HG03469 (cell line): ENCODE results near the gene GASK1A.

Source experiments
- ATAC-seq: cut with Tn5 transposase; IDR thresholded peaks from one replicate; pipeline ENCODE4 v1.9.1; 2021; ENCODE audit warnings: mild to moderate bottlenecking, moderate library complexity, moderate number of reproducible peaks; ENCODE audit not compliant: unreplicated experiment

GASK1A gene

GRCh38 chr3:43013256-43013655, 34.1 kb downstream of the GASK1A start:
- ATAC-seq: no peak

- no peak for ATAC-seq
These were observed 34.6 kb downstream of the GASK1A start for GRCh38 chr3:43013743-43014155.

GRCh38 chr3:43014241-43014640, 35.1 kb downstream of the GASK1A start:
- ATAC-seq: no peak

- no peak for ATAC-seq
These were observed 35.8 kb downstream of the GASK1A start for GRCh38 chr3:43014956-43015355.

- no peak for ATAC-seq
These were observed 36.5 kb downstream of the GASK1A start for GRCh38 chr3:43015572-43015971.

- ATAC-seq: no peak
These were observed 37.1 kb downstream of the GASK1A start for GRCh38 chr3:43015991-43016865.

- no peak for ATAC-seq
These were observed 37.9 kb downstream of the GASK1A start for GRCh38 chr3:43017004-43017403.

GRCh38 chr3:43017593-43018195, 38.6 kb downstream of the GASK1A start:
- no peak for ATAC-seq

GRCh38 chr3:43018246-43018645, 39.1 kb downstream of the GASK1A start:
- no peak for ATAC-seq

- no peak for ATAC-seq
These were observed 40.1 kb downstream of the GASK1A start for GRCh38 chr3:43019006-43019809.

- ATAC-seq: no peak
These were observed 40.7 kb downstream of the GASK1A start for GRCh38 chr3:43019826-43020225.

GRCh38 chr3:43021186-43021585, 42.1 kb downstream of the GASK1A start:
- no peak for ATAC-seq

- ATAC-seq: no peak
These were observed 43.0 kb downstream of the GASK1A start for GRCh38 chr3:43022121-43022520.

- no peak for ATAC-seq
These were observed 44.0 kb downstream of the GASK1A start for GRCh38 chr3:43023066-43023465.

GRCh38 chr3:43023746-43024145, 44.6 kb downstream of the GASK1A start:
- ATAC-seq: no peak

GRCh38 chr3:43024181-43024885, 45.2 kb downstream of the GASK1A start:
- no peak for ATAC-seq

GRCh38 chr3:43025423-43025822, 46.3 kb downstream of the GASK1A start:
- no peak for ATAC-seq

GRCh38 chr3:43028001-43028400, 48.9 kb downstream of the GASK1A start:
- ATAC-seq: no peak

- no peak for ATAC-seq
These were observed 49.8 kb downstream of the GASK1A start for GRCh38 chr3:43028678-43029490.
